ENCODE measurements around the gene MLANA. TPM values are rescaled to one million over a fixed set of nuclear protein-coding genes. Genes with fewer than 3 reads are reported as not detected.

The MLANA gene
- polyA plus RNA-seq, 1 donor (not counting 4 experiments of a cell fraction or from before 2014, with no cell fraction given) = not detected

DNA sequence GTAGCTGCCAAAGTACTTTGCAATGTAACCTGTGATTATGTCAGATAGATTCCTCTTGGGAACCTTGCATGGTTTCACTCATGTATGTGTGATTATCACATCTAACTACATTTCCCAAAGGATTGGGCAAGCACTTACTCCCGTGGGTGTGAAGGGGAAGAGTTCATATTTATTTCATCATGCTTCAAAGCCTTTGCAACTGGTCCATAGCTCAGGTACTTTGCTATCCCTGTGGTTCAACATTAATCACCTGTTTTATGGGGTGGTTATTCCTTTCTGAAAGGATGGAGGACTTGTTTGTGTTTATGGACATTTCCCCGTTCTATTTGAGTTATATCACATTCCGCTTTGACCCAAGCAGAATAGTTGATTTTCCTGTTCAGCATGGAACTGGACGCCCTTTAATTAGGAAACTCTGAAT, 44.2 kb upstream of the MLANA start:
- Histone ChIP-seq H3K9ac (ENCODE audit: control insufficient read depth, extremely low read depth, insufficient read depth, low read length) (no peak overlapping the region), H3K9me3 (ENCODE audit: control insufficient read depth, low read depth, low read length) (no peaks in the 10 kb centered on the region), H3K27ac (ENCODE audit: control insufficient read depth, insufficient read depth, low read length) (no peak overlapping the region), H3K4me1 (ENCODE audit: control insufficient read depth, extremely low read depth, insufficient read depth, low read length) (peaks cover 16% of the 10 kb centered on the region), H3K36me3 (ENCODE audit: control insufficient read depth in 2 of 2, extremely low read depth in 1 of 2, insufficient read depth in 2 of 2, low read length in 2 of 2) (no peaks in the 10 kb centered on the region), H3K9me1 (ENCODE audit: control insufficient read depth, extremely low read depth, insufficient read depth, low read length) (no peaks in the 10 kb centered on the region), H3K4me3 (ENCODE audit: control insufficient read depth in 2 of 3, extremely low read depth in 1 of 3, insufficient read depth in 2 of 3, low read depth in 1 of 3, low read length in 3 of 3) (no peak overlapping the region), H2AFZ (ENCODE audit: control insufficient read depth, low read length) (no peak overlapping the region), H3K27me3 (ENCODE audit: control insufficient read depth, extremely low read depth, insufficient read depth, low read length) (no peaks in the 10 kb centered on the region), H3K79me2 (ENCODE audit: control insufficient read depth, insufficient read depth, low read length) (no peaks in the 10 kb centered on the region), H3K4me2 (ENCODE audit: control insufficient read depth, extremely low read depth, insufficient read depth, low read depth, low read length) (no peak overlapping the region), H4K20me1 (ENCODE audit: control insufficient read depth, extremely low read depth, insufficient read depth, low read length) (no peaks in the 10 kb centered on the region)
- FAIRE-seq = no peak
- dilution Hi-C loops (cut with MboI; ENCODE audit: extremely low pct_ligation_motif_present, low sequenced_read_pairs) = no loop called here
- TF ChIP-seq, protein P1, sequence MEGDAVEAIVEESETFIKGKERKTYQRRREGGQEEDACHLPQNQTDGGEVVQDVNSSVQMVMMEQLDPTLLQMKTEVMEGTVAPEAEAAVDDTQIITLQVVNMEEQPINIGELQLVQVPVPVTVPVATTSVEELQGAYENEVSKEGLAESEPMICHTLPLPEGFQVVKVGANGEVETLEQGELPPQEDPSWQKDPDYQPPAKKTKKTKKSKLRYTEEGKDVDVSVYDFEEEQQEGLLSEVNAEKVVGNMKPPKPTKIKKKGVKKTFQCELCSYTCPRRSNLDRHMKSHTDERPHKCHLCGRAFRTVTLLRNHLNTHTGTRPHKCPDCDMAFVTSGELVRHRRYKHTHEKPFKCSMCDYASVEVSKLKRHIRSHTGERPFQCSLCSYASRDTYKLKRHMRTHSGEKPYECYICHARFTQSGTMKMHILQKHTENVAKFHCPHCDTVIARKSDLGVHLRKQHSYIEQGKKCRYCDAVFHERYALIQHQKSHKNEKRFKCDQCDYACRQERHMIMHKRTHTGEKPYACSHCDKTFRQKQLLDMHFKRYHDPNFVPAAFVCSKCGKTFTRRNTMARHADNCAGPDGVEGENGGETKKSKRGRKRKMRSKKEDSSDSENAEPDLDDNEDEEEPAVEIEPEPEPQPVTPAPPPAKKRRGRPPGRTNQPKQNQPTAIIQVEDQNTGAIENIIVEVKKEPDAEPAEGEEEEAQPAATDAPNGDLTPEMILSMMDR (optimal IDR thresholded peaks at IDR 0.05 in 1 of 3, IDR thresholded peaks at IDR 0.05 in 1 of 3, conservative IDR thresholded peaks at IDR 0.05 in 1 of 3; ENCODE audit: extremely low read depth in 1 of 3, insufficient read depth in 2 of 3, low read length in 3 of 3) = no peak
- TF ChIP-seq EZH2 (IDR thresholded peaks at IDR 0.05; ENCODE audit: low read length) = no peak
- DNase-seq (ENCODE audit: low read depth, low spot score) = no peak

DNA sequence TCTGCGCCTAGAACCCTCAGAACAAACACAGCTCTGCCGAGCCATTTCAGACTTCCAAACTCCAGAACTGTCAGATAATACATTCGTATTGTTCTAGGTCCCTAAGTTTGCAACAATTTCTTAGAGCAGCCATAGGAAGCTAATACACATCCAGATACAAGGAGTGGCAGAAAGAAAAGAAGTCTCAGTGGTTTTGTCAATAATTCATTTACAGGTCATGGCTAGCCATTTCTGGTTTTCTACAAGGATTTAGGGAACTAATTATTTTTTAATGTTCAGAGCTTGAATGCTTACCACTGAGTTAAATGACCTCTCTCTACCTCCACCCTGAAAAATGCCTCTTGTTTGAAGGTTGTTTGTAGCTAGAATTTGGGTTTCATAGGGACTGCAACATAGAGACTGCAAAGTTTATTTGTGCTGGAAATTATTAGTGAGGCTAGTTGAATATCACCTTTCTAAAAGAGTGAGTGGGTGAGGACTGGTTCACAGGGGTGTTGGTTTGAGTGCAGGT, 42.3 kb upstream of the MLANA start:
- FAIRE-seq = no peak

More for the DNA sequence above, 42.3 kb upstream of the MLANA start:
- H3K27ac ChIP-seq (ENCODE audit: control insufficient read depth, insufficient read depth, low read length) = no peak overlapping the region
- DNase-seq (ENCODE audit: low read depth, low spot score) = no peak
- dilution Hi-C loops (cut with MboI; ENCODE audit: extremely low pct_ligation_motif_present, low sequenced_read_pairs) = no loop called here
- no peak overlapping the region for H3K9ac ChIP-seq (ENCODE audit: control insufficient read depth, extremely low read depth, insufficient read depth, low read length)
- TF ChIP-seq EZH2 (IDR thresholded peaks at IDR 0.05; ENCODE audit: low read length) = no peak
- TF ChIP-seq, protein P1 (optimal IDR thresholded peaks at IDR 0.05 in 1 of 3, IDR thresholded peaks at IDR 0.05 in 1 of 3, conservative IDR thresholded peaks at IDR 0.05 in 1 of 3; ENCODE audit: extremely low read depth in 1 of 3, insufficient read depth in 2 of 3, low read length in 3 of 3) = no peak
- H2AFZ ChIP-seq (ENCODE audit: control insufficient read depth, low read length) = no peak overlapping the region
- H3K36me3 ChIP-seq (ENCODE audit: control insufficient read depth in 2 of 2, extremely low read depth in 1 of 2, insufficient read depth in 2 of 2, low read length in 2 of 2) = no peaks in the 10 kb centered on the region
- H3K4me2 ChIP-seq (ENCODE audit: control insufficient read depth, extremely low read depth, insufficient read depth, low read depth, low read length) = no peak overlapping the region
- no peaks in the 10 kb centered on the region for H3K27me3 ChIP-seq (ENCODE audit: control insufficient read depth, extremely low read depth, insufficient read depth, low read length)
- H3K4me1 ChIP-seq (ENCODE audit: control insufficient read depth, extremely low read depth, insufficient read depth, low read length) = peaks cover 22% of the 10 kb centered on the region
- H3K9me3 ChIP-seq (ENCODE audit: control insufficient read depth, low read depth, low read length) = no peaks in the 10 kb centered on the region
- H3K9me1 ChIP-seq (ENCODE audit: control insufficient read depth, extremely low read depth, insufficient read depth, low read length) = no peaks in the 10 kb centered on the region
- no peaks in the 10 kb centered on the region for H4K20me1 ChIP-seq (ENCODE audit: control insufficient read depth, extremely low read depth, insufficient read depth, low read length)
- no peak overlapping the region for H3K4me3 ChIP-seq (ENCODE audit: control insufficient read depth in 2 of 3, extremely low read depth in 1 of 3, insufficient read depth in 2 of 3, low read depth in 1 of 3, low read length in 3 of 3)
- no peaks in the 10 kb centered on the region for H3K79me2 ChIP-seq (ENCODE audit: control insufficient read depth, insufficient read depth, low read length)

All from keratinocyte (primary cell).